NB4 (cell line): Measurements from ENCODE around the gene ASCC3.

Experiments
- POLR2A ChIP-seq: IDR thresholded peaks from 2 replicates; pipeline ENCODE4 v1.6.1; 2011; ENCODE audit warnings: mild to moderate bottlenecking; ENCODE audit not compliant: insufficient read length; ENCODE audit errors: extremely low read depth
- TF ChIP-seq, protein P1 (sequence below): IDR thresholded peaks from one replicate; pipeline ENCODE4 v1.5.1; 2012; ENCODE audit warnings: low read depth, low read length

DNA sequence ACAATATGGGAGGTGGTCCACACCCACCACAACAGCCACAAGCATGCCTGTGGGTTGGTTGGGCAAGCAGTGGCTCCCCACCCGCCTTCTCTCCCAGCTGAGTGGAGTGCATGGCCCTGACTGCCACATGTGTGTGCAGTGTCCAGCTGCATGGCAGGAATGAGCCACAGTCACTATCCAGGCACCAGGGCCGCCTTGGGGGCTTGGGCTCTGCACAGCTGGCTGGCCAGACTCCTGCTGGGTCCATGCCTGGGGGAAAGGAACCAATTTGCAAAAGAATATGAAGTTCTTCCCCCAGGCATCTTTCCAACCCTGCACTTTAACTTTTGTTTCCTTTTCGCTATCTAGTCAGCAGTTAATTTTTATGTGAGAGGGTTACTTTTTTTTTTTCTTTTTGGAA, 11.6 kb upstream of the ASCC3 start:
- TF ChIP-seq, protein P1, sequence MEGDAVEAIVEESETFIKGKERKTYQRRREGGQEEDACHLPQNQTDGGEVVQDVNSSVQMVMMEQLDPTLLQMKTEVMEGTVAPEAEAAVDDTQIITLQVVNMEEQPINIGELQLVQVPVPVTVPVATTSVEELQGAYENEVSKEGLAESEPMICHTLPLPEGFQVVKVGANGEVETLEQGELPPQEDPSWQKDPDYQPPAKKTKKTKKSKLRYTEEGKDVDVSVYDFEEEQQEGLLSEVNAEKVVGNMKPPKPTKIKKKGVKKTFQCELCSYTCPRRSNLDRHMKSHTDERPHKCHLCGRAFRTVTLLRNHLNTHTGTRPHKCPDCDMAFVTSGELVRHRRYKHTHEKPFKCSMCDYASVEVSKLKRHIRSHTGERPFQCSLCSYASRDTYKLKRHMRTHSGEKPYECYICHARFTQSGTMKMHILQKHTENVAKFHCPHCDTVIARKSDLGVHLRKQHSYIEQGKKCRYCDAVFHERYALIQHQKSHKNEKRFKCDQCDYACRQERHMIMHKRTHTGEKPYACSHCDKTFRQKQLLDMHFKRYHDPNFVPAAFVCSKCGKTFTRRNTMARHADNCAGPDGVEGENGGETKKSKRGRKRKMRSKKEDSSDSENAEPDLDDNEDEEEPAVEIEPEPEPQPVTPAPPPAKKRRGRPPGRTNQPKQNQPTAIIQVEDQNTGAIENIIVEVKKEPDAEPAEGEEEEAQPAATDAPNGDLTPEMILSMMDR, result no peak
- no peak for TF ChIP-seq POLR2A
